ENCODE measurements around the gene TEPSIN. TPM values are rescaled to one million over a fixed set of nuclear protein-coding genes. Genes with fewer than 3 reads are reported as not detected.

TEPSIN gene
- total RNA-seq, 3 donors from 2014 or later, result 37.4 to 60.2 (median 50.0) TPM

DNA sequence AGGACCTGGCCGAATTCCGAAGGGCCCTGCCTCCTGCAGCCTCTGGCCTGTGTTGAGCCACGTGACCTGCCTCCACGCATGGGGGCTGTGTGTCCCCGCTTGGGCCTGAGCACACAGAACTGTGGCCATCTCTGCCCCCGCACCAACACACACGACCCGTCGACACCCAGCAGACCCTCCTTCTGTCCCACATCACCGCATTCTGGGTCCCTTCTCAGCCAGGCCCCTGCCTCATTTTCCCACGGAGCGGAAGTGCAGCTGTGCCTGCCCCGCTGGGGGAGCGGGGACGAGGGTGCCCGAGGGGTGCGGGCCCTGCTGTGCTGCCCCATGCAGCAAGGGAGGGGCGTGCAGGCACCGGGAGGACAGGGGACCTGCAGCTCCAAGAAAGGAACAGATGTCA is 18.7 kb upstream of the TEPSIN start:
- no peak for ATAC-seq
- H3K36me3 ChIP-seq (ENCODE audit: low read depth), result no peaks in the 10 kb centered on the region
- DNase-seq, result no peak
- peaks cover 17% of the 10 kb centered on the region for H3K4me1 ChIP-seq (ENCODE audit: low read depth)
- no peaks in the 10 kb centered on the region for H3K9me3 ChIP-seq
- TF ChIP-seq, protein P1, sequence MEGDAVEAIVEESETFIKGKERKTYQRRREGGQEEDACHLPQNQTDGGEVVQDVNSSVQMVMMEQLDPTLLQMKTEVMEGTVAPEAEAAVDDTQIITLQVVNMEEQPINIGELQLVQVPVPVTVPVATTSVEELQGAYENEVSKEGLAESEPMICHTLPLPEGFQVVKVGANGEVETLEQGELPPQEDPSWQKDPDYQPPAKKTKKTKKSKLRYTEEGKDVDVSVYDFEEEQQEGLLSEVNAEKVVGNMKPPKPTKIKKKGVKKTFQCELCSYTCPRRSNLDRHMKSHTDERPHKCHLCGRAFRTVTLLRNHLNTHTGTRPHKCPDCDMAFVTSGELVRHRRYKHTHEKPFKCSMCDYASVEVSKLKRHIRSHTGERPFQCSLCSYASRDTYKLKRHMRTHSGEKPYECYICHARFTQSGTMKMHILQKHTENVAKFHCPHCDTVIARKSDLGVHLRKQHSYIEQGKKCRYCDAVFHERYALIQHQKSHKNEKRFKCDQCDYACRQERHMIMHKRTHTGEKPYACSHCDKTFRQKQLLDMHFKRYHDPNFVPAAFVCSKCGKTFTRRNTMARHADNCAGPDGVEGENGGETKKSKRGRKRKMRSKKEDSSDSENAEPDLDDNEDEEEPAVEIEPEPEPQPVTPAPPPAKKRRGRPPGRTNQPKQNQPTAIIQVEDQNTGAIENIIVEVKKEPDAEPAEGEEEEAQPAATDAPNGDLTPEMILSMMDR (IDR thresholded peaks at IDR 0.05), result no peak
- intact Hi-C loops (cut with DNase I, micrococcal nuclease), result loop anchor here in 1 of 2 donors (10.0 kb wide), 1 partner anchor 227 kb away; no protein-coding TSS in a partner anchor
- H3K4me3 ChIP-seq, result no peak overlapping the region

DNA sequence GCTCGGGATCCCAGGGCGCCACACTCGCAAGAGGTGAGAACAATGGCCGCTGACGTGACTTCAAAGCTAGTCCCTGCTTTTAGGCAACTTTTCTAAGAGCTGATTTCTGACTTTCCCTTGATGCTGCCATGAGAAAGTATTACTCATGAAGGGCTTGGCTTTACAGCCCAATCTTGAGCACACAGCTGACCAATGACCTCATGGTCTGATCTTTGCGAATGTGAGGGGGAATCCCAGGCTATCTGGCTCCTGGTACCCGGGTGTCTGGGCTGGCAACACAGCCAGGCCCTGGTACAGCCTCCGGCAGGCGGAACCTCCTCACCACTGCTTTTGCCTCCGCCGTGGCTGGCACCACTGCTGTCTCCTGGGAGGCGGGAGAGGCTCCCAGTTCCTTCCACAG is 17.8 kb upstream of the TEPSIN start:
- ATAC-seq (peak; percentile 8), DNase-seq (peak in 1 of 3 donors; percentile 24)
- TF ChIP-seq, protein P1 (IDR thresholded peaks at IDR 0.05), result no peak
- no peaks in the 10 kb centered on the region for H3K9me3 ChIP-seq
- intact Hi-C loops (cut with DNase I, micrococcal nuclease), result loop anchor here in 1 of 2 donors (10.0 kb wide), 1 partner anchor 228 kb away; no protein-coding TSS in a partner anchor
- H3K4me3 ChIP-seq, result no peak overlapping the region
- peaks cover 26% of the 10 kb centered on the region for H3K4me1 ChIP-seq (ENCODE audit: low read depth)
- no peaks in the 10 kb centered on the region for H3K36me3 ChIP-seq (ENCODE audit: low read depth)

- TF ChIP-seq, protein P1 (IDR thresholded peaks at IDR 0.05), result peak; percentile 33
- DNase-seq, result peak; percentile 85 to 90 (median 87)
- Histone ChIP-seq H3K9me3 (no peaks in the 10 kb centered on the region), H3K4me3 (no peak overlapping the region), H3K36me3 (ENCODE audit: low read depth) (no peaks in the 10 kb centered on the region), H3K4me1 (ENCODE audit: low read depth) (peaks cover 38% of the 10 kb centered on the region)
- peak; percentile 74 for ATAC-seq
- intact Hi-C loops (cut with DNase I, micrococcal nuclease), result loop anchor here in 1 of 2 donors (10.0 kb wide), 1 partner anchor 230 kb away; no protein-coding TSS in a partner anchor
Observed at GRCh38 chr17:81254955-81255717, 16.3 kb upstream of the TEPSIN start.

DNA sequence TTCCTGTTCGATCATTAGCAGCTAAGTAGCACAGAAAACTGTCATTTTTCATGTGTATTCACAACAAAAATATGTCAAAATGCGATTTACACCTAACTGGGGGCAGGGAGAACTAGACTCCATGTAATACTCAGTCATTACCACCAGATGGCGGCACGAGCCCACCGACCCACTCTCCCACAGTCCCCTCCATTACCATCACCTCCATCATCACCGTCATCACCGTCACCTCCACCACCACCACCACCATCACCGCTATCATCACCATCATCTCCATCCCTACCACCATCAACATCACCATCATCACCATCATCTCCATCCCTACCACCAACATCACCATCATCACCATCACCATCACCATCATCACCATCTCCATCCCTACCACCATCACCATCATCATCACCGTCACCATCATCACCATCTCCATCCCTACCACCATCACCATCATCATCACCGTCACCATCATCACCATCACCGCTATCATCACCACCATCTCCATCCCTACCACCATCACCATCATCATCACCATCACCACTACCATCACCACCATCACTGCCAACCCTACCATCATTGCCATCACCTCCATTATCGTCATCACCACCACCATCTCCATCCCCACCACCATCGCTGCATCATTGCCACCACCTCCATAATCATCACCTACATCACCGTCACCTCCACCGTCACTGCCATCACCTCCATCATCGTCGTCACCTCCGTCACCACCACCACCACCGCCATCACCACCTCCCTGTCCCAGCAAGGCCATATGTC is 14.7 kb upstream of the TEPSIN start:
- TF ChIP-seq, protein P1 (IDR thresholded peaks at IDR 0.05), result peak; percentile 61
- H3K36me3 ChIP-seq (ENCODE audit: low read depth), result no peaks in the 10 kb centered on the region
- ATAC-seq, result no peak
- H3K4me1 ChIP-seq (ENCODE audit: low read depth), result peaks cover 42% of the 10 kb centered on the region
- DNase-seq, result peak in 2 of 3 donors; percentile 25 to 56
- intact Hi-C loops (cut with DNase I, micrococcal nuclease), result loop anchor here in 1 of 2 donors (10.0 kb wide), 1 partner anchor 231 kb away; no protein-coding TSS in a partner anchor
- no peaks in the 10 kb centered on the region for H3K9me3 ChIP-seq
- H3K4me3 ChIP-seq, result no peak overlapping the region

DNA sequence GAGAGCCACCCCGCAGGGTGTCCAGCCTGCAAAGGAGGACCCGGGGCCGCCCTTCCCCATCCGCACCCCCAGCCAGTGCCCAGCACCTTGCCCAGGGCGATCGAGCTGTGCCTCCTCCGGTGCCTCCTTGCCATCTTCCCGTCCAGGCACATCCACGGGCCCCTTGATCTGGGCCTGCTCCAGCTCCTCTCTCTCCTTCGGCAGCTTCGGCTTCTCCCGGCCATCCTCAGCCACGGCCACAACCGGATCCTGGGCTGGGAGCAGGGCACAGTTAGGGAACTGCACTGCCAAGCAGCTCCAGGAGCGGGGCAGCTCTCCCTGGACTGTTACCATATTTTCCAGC is 14.1 kb upstream of the TEPSIN start:
- Histone ChIP-seq H3K4me1 (ENCODE audit: low read depth) (peaks cover 42% of the 10 kb centered on the region), H3K36me3 (ENCODE audit: low read depth) (no peaks in the 10 kb centered on the region), H3K9me3 (no peaks in the 10 kb centered on the region), H3K4me3 (no peak overlapping the region)
- intact Hi-C loops (cut with DNase I, micrococcal nuclease), result loop anchor here in 1 of 2 donors (10.0 kb wide), 1 partner anchor 232 kb away; no protein-coding TSS in a partner anchor
- DNase-seq, result no peak
- no peak for ATAC-seq
- TF ChIP-seq, protein P1 (IDR thresholded peaks at IDR 0.05), result no peak

All from mucosa of descending colon (tissue), 3 donors.